GM19463 (cell line): Measurements from ENCODE around the gene CAMK1D.

Experiments
- ATAC-seq: cut with Tn5 transposase; IDR thresholded peaks from one replicate; pipeline ENCODE4 v1.9.1; 2021; ENCODE audit warnings: mild to moderate bottlenecking, moderate library complexity; ENCODE audit not compliant: unreplicated experiment

CAMK1D gene

GRCh38 chr10:12872577-12872976 is 523.2 kb downstream of the CAMK1D start:
- no peak for ATAC-seq

GRCh38 chr10:12873172-12873571 is 523.8 kb downstream of the CAMK1D start:
- no peak for ATAC-seq

DNA sequence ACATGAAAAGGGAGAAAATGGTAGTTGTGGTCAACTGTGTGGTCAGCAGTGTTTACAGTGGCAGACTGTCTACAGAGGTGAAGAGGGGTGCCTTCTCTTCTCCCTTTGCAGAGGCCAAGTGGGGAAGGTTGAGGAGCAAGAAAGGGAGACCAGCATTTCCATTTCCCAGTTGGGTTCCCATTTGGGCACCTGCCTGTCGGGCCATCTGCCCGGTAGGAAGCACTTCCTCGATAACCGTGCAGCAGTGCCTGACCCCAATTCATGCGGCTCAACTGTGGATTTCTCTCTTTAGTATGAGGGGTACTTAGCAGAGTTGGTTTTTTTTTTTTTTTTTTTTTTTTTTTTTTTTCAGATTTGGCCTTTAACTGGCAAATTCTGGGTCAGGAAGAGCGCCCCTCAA is 525.2 kb downstream of the CAMK1D start:
- ATAC-seq: no peak

DNA sequence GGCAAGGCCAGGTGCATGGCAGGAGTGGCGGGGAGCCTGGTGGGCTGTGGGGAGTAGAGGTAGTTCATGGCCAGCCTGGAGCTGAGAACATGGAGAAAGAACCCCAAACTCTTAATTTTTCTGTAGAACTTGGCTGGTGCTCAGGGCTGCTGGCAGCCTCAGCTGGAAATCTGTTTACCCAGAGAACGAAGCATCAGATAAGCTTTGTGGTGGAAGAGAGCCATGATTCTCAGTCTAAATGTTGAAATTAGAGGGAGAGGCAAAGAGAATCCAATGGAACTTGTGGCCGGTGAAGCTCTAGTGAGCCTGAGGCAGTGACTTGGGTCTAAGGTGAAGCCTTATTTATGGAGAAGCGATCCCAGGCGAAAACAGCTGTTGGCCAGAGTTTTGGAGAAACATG is 525.8 kb downstream of the CAMK1D start:
- ATAC-seq: no peak

DNA sequence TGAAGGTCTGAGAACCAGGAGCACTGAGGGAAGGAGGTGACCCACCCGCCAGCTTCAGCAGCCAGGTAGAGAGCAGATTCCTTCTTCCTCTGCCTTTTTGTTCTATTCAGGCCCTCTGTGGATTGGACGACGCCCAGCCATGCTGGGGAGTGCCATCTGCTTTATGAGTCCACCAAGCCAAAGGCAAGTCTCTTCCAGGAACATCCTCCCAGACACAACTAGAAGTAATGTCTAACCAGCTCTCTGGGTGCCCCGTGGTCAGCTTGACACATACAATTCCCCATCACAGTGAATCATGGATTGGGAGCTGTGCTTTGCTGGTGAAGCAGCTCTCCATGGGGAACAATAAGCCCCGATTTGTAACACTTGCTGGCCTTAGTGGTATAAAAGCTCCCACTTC is 526.9 kb downstream of the CAMK1D start:
- ATAC-seq: no peak

GRCh38 chr10:12877150-12877549 is 527.8 kb downstream of the CAMK1D start:
- ATAC-seq: no peak

DNA sequence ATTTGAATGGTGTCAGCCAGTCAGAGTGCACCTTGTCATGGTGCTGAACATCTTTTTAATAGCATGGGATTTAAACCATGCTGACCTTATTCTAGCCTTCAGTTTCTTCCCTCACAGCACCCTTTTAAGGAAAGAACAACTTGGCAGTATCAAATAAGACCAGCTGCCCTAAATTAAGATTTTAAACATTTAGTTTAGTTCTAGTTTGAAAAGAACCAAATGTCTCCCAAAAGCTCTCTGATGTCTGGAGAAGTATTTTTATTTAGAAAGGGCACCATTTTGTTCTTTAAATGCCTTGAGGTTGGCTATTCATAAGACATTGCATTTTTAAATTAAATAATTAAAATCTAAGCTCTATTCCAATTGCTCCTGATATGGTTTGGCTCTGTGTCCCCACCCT is 531.1 kb downstream of the CAMK1D start:
- no peak for ATAC-seq

GRCh38 chr10:12884851-12885250 is 535.5 kb downstream of the CAMK1D start:
- ATAC-seq: no peak
